IMR-90 (cell line): ENCODE results near the gene NCS1. TPM values are rescaled to one million over a fixed set of nuclear protein-coding genes. Genes with fewer than 3 reads are reported as not detected.

Source experiments
- ATAC-seq: fragments of 200-7000 bp; cut with Tn5 transposase; 2 replicates; pipeline ENCODE4 v1.9.1; 2020; ENCODE audit warnings: low read depth, mild to moderate bottlenecking, moderate library complexity
- BruUV-seq: library from RNA; stranded (reverse); fragments of 400-500 nt; replicated peaks from 2 replicates; lab custom pipeline; 2021; lab: Mats Ljungman, UMichigan
- CTCF ChIA-PET: fragments of 300-600 bp; formaldehyde crosslinking; extraction: SDS; loops from one replicate; lab custom pipeline; 2021; ENCODE audit warnings: antibody characterized with exemption; lab: Yijun Ruan, JAX
- POLR2A ChIA-PET: fragments of 300-600 bp; sonication (Branson Sonifier 250); formaldehyde crosslinking; loops from one replicate; lab custom pipeline; 2022; ENCODE audit warnings: antibody characterized with exemption; ENCODE audit not compliant: unreplicated experiment; lab: Charles Lee
- DNase-seq: peaks from one replicate; pipeline ENCODE4 v3.0.0; 2013
- H2AFZ ChIP-seq: replicated peaks from 2 replicates; pipeline ENCODE3; 2013; ENCODE audit warnings: low read length, mild to moderate bottlenecking; ENCODE audit not compliant: poor library complexity
- H2AK5ac ChIP-seq: 2 replicates; pipeline ENCODE4 v1.6.1; 2013; ENCODE audit warnings: low read depth, low read length, inconsistent platforms
- H2AK9ac ChIP-seq: replicated peaks from 2 replicates; pipeline ENCODE3; 2013; ENCODE audit warnings: mild to moderate bottlenecking, low read depth, low read length, moderate library complexity; ENCODE audit not compliant: poor library complexity
- H2BK120ac ChIP-seq: 2 replicates; pipeline ENCODE4 v1.6.1; 2013; ENCODE audit warnings: low read depth, low read length, inconsistent platforms
- H2BK15ac ChIP-seq: 3 replicates; pipeline ENCODE4 v1.6.1; 2013; ENCODE audit warnings: low read depth, low read length, inconsistent platforms
- H2BK20ac ChIP-seq: 2 replicates; pipeline ENCODE4 v1.6.1; 2013; ENCODE audit warnings: low read depth, mild to moderate bottlenecking, inconsistent platforms, low read length, moderate library complexity
- H2BK5ac ChIP-seq: 2 replicates; pipeline ENCODE4 v1.6.1; 2013; ENCODE audit warnings: mild to moderate bottlenecking, low read depth, low read length, inconsistent platforms; ENCODE audit not compliant: poor library complexity, severe bottlenecking
- H3K14ac ChIP-seq: replicated peaks from 2 replicates; pipeline ENCODE4 v1.6.1; 2013; ENCODE audit warnings: low read depth, low read length, inconsistent platforms
- H3K18ac ChIP-seq: 2 replicates; pipeline ENCODE4 v1.6.1; 2013; ENCODE audit warnings: low read depth, low read length, control low read depth
- H3K23ac ChIP-seq: 2 replicates; pipeline ENCODE4 v1.6.1; 2013; ENCODE audit warnings: low read depth, low read length, inconsistent platforms
- H3K27ac ChIP-seq: 2 replicates; pipeline ENCODE4 v1.5.1; 2013; ENCODE audit warnings: mild to moderate bottlenecking, control low read depth, low read length; ENCODE audit not compliant: insufficient read depth
- H3K27me3 ChIP-seq: 2 replicates; pipeline ENCODE4 v1.6.1; 2013; ENCODE audit warnings: low read length; ENCODE audit not compliant: control insufficient read depth, insufficient read depth
- H3K36me3 ChIP-seq: 2 replicates; pipeline ENCODE4 v1.6.1; 2013; ENCODE audit warnings: low read length, mixed read lengths; ENCODE audit not compliant: control insufficient read depth, insufficient read depth
- H3K4ac ChIP-seq: 2 replicates; pipeline ENCODE4 v1.6.1; 2013; ENCODE audit warnings: low read depth, low read length, inconsistent platforms
- H3K4me1 ChIP-seq: 2 replicates; pipeline ENCODE4 v1.6.1; 2013; ENCODE audit warnings: low read length, mixed read lengths; ENCODE audit not compliant: control insufficient read depth, insufficient read depth
- H3K4me2 ChIP-seq: 2 replicates; pipeline ENCODE4 v1.6.1; 2013; ENCODE audit warnings: low read depth, mild to moderate bottlenecking, control low read depth, low read length, moderate library complexity
- H3K4me3 ChIP-seq: 2 replicates; pipeline ENCODE4 v1.5.1; 2013; ENCODE audit warnings: low read depth, mild to moderate bottlenecking, control low read depth, low read length, moderate library complexity; ENCODE audit not compliant: insufficient read depth
- H3K56ac ChIP-seq: 2 replicates; pipeline ENCODE4 v1.6.1; 2013; ENCODE audit warnings: low read length, inconsistent platforms; ENCODE audit not compliant: insufficient read depth; ENCODE audit errors: extremely low read depth
- H3K79me1 ChIP-seq, 2 experiments: 2 replicates each; pipeline ENCODE4 v1.6.1; 2013; ENCODE audit warnings: low read length in 2 of 2, inconsistent platforms in 1 of 2, low read depth in 1 of 2
- H3K9ac ChIP-seq: 2 replicates; pipeline ENCODE4 v1.6.1; 2013; ENCODE audit warnings: low read depth, low read length, control low read depth
- H3K9me1 ChIP-seq: 2 replicates; pipeline ENCODE4 v1.6.1; 2013; ENCODE audit warnings: low read length, inconsistent platforms; ENCODE audit not compliant: insufficient read depth
- H3K9me3 ChIP-seq: 2 replicates; pipeline ENCODE4 v1.6.1; 2013; ENCODE audit warnings: low read length; ENCODE audit not compliant: control insufficient read depth, insufficient read depth
- H4K20me1 ChIP-seq: 2 replicates; pipeline ENCODE4 v1.6.1; 2013; ENCODE audit warnings: low read length, inconsistent platforms; ENCODE audit not compliant: insufficient read depth
- H4K5ac ChIP-seq: 2 replicates; pipeline ENCODE4 v1.6.1; 2013; ENCODE audit warnings: mild to moderate bottlenecking, low read depth, low read length, control low read depth
- H4K8ac ChIP-seq, 2 experiments: 2 replicates each; pipeline ENCODE4 v1.6.1; 2013; ENCODE audit warnings: low read depth in 2 of 2, low read length in 2 of 2, control low read depth in 1 of 2, inconsistent platforms in 1 of 2
- H4K91ac ChIP-seq: 2 replicates; pipeline ENCODE4 v1.6.1; 2013; ENCODE audit warnings: low read depth, low read length, inconsistent platforms; ENCODE audit not compliant: insufficient read depth
- MAZ ChIP-seq: IDR thresholded peaks from 2 replicates; pipeline ENCODE4 v1.6.1; 2012; ENCODE audit warnings: low read depth, mild to moderate bottlenecking, low read length, improper control_type of control experiment, moderate library complexity, borderline replicate concordance
- RFX5 ChIP-seq: IDR thresholded peaks from 2 replicates; pipeline ENCODE4 v1.8.0; 2012; ENCODE audit warnings: low read depth, mild to moderate bottlenecking, low read length, moderate library complexity
- WGBS, 2 experiments: methylation state at CpG; one replicate each; pipeline versions ENCODE4 v1.1.5 to v1.1.7; 2013; ENCODE audit warnings: missing lambda C conversion rate in 2 of 2; ENCODE audit not compliant: insufficient read length in 1 of 2; ENCODE audit errors: extremely low coverage in 2 of 2; 5-methylcytosine and 5-hydroxymethylcytosine counted together
- dilution Hi-C: fragments of 300-500 bp; cut with HindIII; formaldehyde crosslinking; loops from one replicate; pipeline ENCODE4 v1.14.3; 2018; ENCODE audit warnings: low sequenced_read_pairs; ENCODE audit not compliant: unreplicated experiment
- in situ Hi-C: fragments of 300-500 bp; cut with MboI; formaldehyde crosslinking; loops from 3 replicates; pipeline ENCODE4 v1.14.3; 2019; ENCODE audit warnings: low sequenced_read_pairs, inconsistent platforms, mixed read lengths
- intact Hi-C: fragments of 100-400 bp; cut with micrococcal nuclease; formaldehyde crosslinking; loops from 2 replicates; pipeline ENCODE4 v1.10.0; 2022
- polyA plus RNA-seq, 3 experiments: library from polyadenylated mRNA; depleted of rRNA; stranded (reverse); fragments of >200 nt; gene quantifications; 2 replicates each; pipeline ENCODE4 v1.2.3, GENCODE V29; 2012; ENCODE audit warnings: low replicate concordance in 1 of 3
- total RNA-seq: library from RNA; depleted of rRNA; stranded (reverse); fragments of >200 nt; gene quantifications from 2 replicates; pipeline ENCODE4 v1.2.3, GENCODE V29; 2012

NCS1 gene
- total and polyA plus RNA-seq, 2 of the 4 experiments (the other 2 are of a cell fraction), result 41.0 to 60.5 TPM

- Histone ChIP-seq H3K23ac (no peak overlapping the region; the same call in 1 of the 2 replicates), H3K9me3 (no peaks in the 10 kb centered on the region), H3K4me1 (peaks cover 41% of the 10 kb centered on the region), H3K4me3 (no peak overlapping the region), H3K9me1 (peaks cover 42% of the 10 kb centered on the region), H2BK15ac (peak overlapping the region; percentile 38; the same call in 1 of the 3 replicates), H3K14ac (peak overlapping the region; percentile 65), H4K8ac (peak overlapping the region; percentile 54 to 75; a peak in 3 of 4 replicates), H4K20me1 (peaks cover 56% of the 10 kb centered on the region), H3K4me2 (peak overlapping the region; percentile 64), H3K18ac (peak overlapping the region; percentile 38), H3K79me1 (peaks cover 26 to 86% of the 10 kb centered on the region in 2 experiments), H3K9ac (peak overlapping the region; percentile 34; the same call in 1 of the 2 replicates), H3K4ac (peak overlapping the region; percentile 81), H4K91ac (peak overlapping the region; percentile 71; the same call in 1 of the 2 replicates), H2AK9ac (peak overlapping the region; percentile 83), H2BK120ac (peak overlapping the region; percentile 73), H3K56ac (no peak overlapping the region), H3K27me3 (no peaks in the 10 kb centered on the region), H2BK20ac (peak overlapping the region; percentile 65; the same call in 1 of the 2 replicates), H3K27ac (peak overlapping the region; percentile 79), H4K5ac (peak overlapping the region; percentile 59), H2AFZ (peak overlapping the region; percentile 46), H2AK5ac (peak overlapping the region; percentile 71), H3K36me3 (peaks cover 4% of the 10 kb centered on the region; the same call in 1 of the 2 replicates), H2BK5ac (peak overlapping the region; percentile 78)
- in situ Hi-C loops (no loop called here), dilution Hi-C loops (no loop called here), intact Hi-C loops (no loop called here)
- BruUV-seq, result no TSS peak
- WGBS, 2 experiments, result 81% methylated on average over 3 of the region's 17 CpGs; no CpG with 5 or more reads in 1 of the 2 experiments
- TF ChIP-seq RFX5 (no peak), MAZ (peak; percentile 16; the same call in 1 of the 2 replicates)
- ChIA-PET POLR2A (no interaction called here), CTCF (no interaction called here)
- ATAC-seq (peak; percentile 36), DNase-seq (peak; percentile 53)
Observed at GRCh38 chr9:130185490-130186031, 13.4 kb downstream of the NCS1 start.
